Body of pancreas (tissue), 4 donors: ENCODE results near the gene SERPINA4. TPM values are rescaled to one million over a fixed set of nuclear protein-coding genes. Genes with fewer than 3 reads are reported as not detected.
A peak's percentile ranks its signal among the peaks of the same experiment; 100 is the strongest.

ENCODE experiments used
- ATAC-seq: fragments of 150-250 bp; one replicate; pipeline ENCODE4 v1.9.1; 2016
- DNase-seq, 4 donors: peaks; one replicate each; pipeline ENCODE4 v3.0.0-alpha.2; 2019
- H3K27ac ChIP-seq, 4 donors: fragments of 200-600 bp; sonication (generic); 1 replicate in 3 of 4; 2 replicates in 1 of 4; pipeline versions ENCODE4 v1.5.1 to v1.6.1; 2016 to 2019; ENCODE audit warnings: mild to moderate bottlenecking in 1 of 4, mixed read lengths in 1 of 4, moderate library complexity in 1 of 4
- H3K27me3 ChIP-seq, 2 donors: fragments of 200-600 bp; sonication (generic); one replicate each; pipeline ENCODE4 v1.6.0; 2016; ENCODE audit warnings: mild to moderate bottlenecking in 1 of 2
- H3K36me3 ChIP-seq, 2 donors: fragments of 200-600 bp; sonication (generic); replicated peaks in 1 of 2; 2 replicates each; pipeline ENCODE4 v1.5.1; 2016; ENCODE audit warnings: low read depth in 2 of 2; ENCODE audit not compliant: insufficient read depth in 1 of 2
- H3K4me1 ChIP-seq: fragments of 200-600 bp; sonication (generic); one replicate; pipeline ENCODE4 v1.6.0; 2016
- H3K4me3 ChIP-seq, 2 donors: fragments of 200-600 bp; sonication (generic); 1 replicate in 1 of 2; 2 replicates in 1 of 2; pipeline ENCODE4 v1.5.1; 2016 to 2019
- H3K9me3 ChIP-seq, 3 donors: fragments of 200-600 bp; sonication (generic); 1 replicate in 2 of 3; 2 replicates in 1 of 3; pipeline ENCODE4 v1.5.1; 2016
- POLR2A ChIP-seq, 3 donors: fragments of 450-650 bp; IDR thresholded peaks; one replicate each; pipeline ENCODE4 v1.6.1; 2016; ENCODE audit warnings: antibody characterized with exemption in 3 of 3, mild to moderate bottlenecking in 2 of 3
- WGBS, 2 donors: methylation state at CpG; one replicate each; pipeline ENCODE4 v1.1.5; 2017; 5-methylcytosine and 5-hydroxymethylcytosine counted together
- intact Hi-C: fragments of 100-400 bp; cut with DNase I; formaldehyde crosslinking; loops from one replicate; pipeline ENCODE4 v1.15.1; 2023
- total RNA-seq, 2 donors: library from RNA; depleted of rRNA; stranded (reverse); fragments of >200 nt; gene quantifications; one replicate each; pipeline ENCODE4 v1.1.0, GENCODE V29; 2016
- TF ChIP-seq, protein P1 (sequence below), 7 experiments: fragments of 450-650 bp in 4 of 7; fragments of 200-600 bp in 3 of 7; sonication (generic) in 3 of 7; IDR thresholded peaks; one replicate each; pipeline ENCODE4 v1.5.1; 2016 to 2019; ENCODE audit warnings: antibody characterized with exemption in 7 of 7

Gene SERPINA4
- total RNA-seq, 2 donors from 2014 or later = 42.8 to 57.6 TPM

GRCh38 chr14:94535506-94535905, 25.7 kb upstream of the SERPINA4 start:
- no peaks in the 10 kb centered on the region for H3K36me3 ChIP-seq
- intact Hi-C loops = no loop called here
- no peak for ATAC-seq
- WGBS, 2 donors = 71 to 88% methylated on average over 3 of the region's 3 CpGs
- no peak overlapping the region for H3K27ac ChIP-seq
- no peaks in the 10 kb centered on the region for H3K9me3 ChIP-seq
- no peaks in the 10 kb centered on the region for H3K27me3 ChIP-seq
- peaks cover 8% of the 10 kb centered on the region for H3K4me1 ChIP-seq
- DNase-seq = no peak
- no peak for TF ChIP-seq POLR2A (IDR thresholded peaks at IDR 0.05)
- TF ChIP-seq, protein P1, sequence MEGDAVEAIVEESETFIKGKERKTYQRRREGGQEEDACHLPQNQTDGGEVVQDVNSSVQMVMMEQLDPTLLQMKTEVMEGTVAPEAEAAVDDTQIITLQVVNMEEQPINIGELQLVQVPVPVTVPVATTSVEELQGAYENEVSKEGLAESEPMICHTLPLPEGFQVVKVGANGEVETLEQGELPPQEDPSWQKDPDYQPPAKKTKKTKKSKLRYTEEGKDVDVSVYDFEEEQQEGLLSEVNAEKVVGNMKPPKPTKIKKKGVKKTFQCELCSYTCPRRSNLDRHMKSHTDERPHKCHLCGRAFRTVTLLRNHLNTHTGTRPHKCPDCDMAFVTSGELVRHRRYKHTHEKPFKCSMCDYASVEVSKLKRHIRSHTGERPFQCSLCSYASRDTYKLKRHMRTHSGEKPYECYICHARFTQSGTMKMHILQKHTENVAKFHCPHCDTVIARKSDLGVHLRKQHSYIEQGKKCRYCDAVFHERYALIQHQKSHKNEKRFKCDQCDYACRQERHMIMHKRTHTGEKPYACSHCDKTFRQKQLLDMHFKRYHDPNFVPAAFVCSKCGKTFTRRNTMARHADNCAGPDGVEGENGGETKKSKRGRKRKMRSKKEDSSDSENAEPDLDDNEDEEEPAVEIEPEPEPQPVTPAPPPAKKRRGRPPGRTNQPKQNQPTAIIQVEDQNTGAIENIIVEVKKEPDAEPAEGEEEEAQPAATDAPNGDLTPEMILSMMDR (IDR thresholded peaks at IDR 0.05) = no peak
- no peak overlapping the region for H3K4me3 ChIP-seq

DNA sequence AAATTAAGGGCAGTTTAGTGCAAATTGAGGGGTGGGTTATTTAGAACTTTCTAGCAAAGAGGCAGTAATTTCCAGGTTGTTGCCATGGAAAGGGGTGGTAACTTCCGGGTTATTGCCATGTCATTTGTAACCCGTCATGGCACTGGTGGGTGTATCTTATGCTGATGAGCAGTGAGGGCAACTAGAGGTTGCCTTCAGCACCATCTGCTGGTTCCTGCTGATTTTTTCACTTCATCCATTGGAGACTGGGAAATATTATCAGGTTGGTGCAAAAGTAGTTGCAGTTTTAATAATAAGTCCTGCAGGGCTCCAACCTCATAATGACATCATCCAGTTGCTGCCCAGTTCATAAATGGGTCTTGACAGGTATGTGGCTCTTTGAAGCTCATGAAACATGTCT, 24.4 kb upstream of the SERPINA4 start:
- 66 to 83% methylated on average over 2 of the region's 2 CpGs for WGBS, 2 donors
- Histone ChIP-seq H3K36me3 (no peaks in the 10 kb centered on the region), H3K9me3 (no peaks in the 10 kb centered on the region), H3K27ac (no peak overlapping the region), H3K4me1 (peaks cover 12% of the 10 kb centered on the region), H3K27me3 (no peaks in the 10 kb centered on the region), H3K4me3 (no peak overlapping the region)
- intact Hi-C loops = no loop called here
- DNase-seq = no peak
- TF ChIP-seq, protein P1 (IDR thresholded peaks at IDR 0.05) = peak in 2 of 7 experiments; percentile 3 to 6
- TF ChIP-seq POLR2A (IDR thresholded peaks at IDR 0.05) = no peak
- no peak for ATAC-seq

DNA sequence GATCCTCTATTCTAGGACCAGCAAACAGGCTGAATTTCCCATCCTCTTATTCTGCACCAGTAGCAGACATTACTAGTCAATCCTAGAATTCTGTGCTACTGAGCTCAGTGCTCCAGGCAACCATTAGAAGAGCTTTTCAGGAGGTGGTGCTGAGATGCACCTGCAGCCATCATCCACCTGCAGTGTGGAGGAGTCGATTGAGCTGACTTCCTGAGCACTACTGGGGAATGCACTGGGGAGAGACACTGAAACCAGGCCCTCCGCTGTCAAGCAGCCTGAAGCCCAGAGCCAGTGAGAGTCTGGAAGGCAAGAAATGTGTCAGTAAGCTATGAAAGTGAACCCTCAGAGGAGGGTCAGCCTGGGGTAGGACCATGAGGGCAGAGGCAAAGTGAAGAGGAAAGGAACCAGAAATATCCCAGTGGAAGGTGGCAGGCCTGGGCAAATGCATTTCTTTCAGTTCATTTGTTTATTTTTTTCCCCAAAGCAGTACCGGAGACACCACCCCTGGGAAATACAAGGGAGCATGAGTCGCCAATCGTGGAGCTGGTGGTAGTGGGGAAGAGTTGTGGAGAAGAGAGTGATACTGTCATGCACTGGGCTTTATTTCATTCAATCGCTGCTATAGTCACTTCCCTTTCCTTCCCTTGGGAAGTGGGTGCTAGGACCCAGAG, 23.0 kb upstream of the SERPINA4 start:
- intact Hi-C loops = no loop called here
- peaks cover 12% of the 10 kb centered on the region for H3K4me1 ChIP-seq
- ATAC-seq = no peak
- WGBS, 2 donors = 83 to 84% methylated on average over 6 of the region's 6 CpGs
- H3K27me3 ChIP-seq = no peaks in the 10 kb centered on the region
- H3K9me3 ChIP-seq = no peaks in the 10 kb centered on the region
- no peak overlapping the region for H3K4me3 ChIP-seq
- H3K36me3 ChIP-seq = no peaks in the 10 kb centered on the region
- H3K27ac ChIP-seq = no peak overlapping the region
- TF ChIP-seq POLR2A (IDR thresholded peaks at IDR 0.05) = no peak
- TF ChIP-seq, protein P1 (IDR thresholded peaks at IDR 0.05) = no peak
- DNase-seq = no peak

- no peak for TF ChIP-seq POLR2A (IDR thresholded peaks at IDR 0.05)
- TF ChIP-seq, protein P1 (IDR thresholded peaks at IDR 0.05) = no peak
- Histone ChIP-seq H3K27ac (no peak overlapping the region), H3K4me3 (no peak overlapping the region), H3K4me1 (peaks cover 19% of the 10 kb centered on the region), H3K27me3 (no peaks in the 10 kb centered on the region), H3K9me3 (no peaks in the 10 kb centered on the region), H3K36me3 (no peaks in the 10 kb centered on the region)
- DNase-seq (no peak), ATAC-seq (no peak)
- intact Hi-C loops = no loop called here
- 68 to 80% methylated on average over 7 of the region's 7 CpGs for WGBS, 2 donors
These were observed 22.1 kb upstream of the SERPINA4 start for GRCh38 chr14:94539181-94539580.
